Vagina (tissue), 2 donors: ENCODE measurements around the gene SH3RF1. TPM values are rescaled to one million over a fixed set of nuclear protein-coding genes. Genes with fewer than 3 reads are reported as not detected.

ENCODE experiments used
- DNase-seq, 2 donors: peaks; one replicate each; pipeline ENCODE4 v3.0.0-alpha.2; 2017; ENCODE audit errors: extremely low spot score in 2 of 2
- H3K27ac ChIP-seq: fragments of 200-600 bp; sonication (generic); one replicate; pipeline ENCODE4 v1.5.1; 2019
- H3K27me3 ChIP-seq: fragments of 200-600 bp; sonication (generic); one replicate; pipeline ENCODE4 v1.5.1; 2019
- H3K36me3 ChIP-seq, 2 donors: fragments of 200-600 bp; sonication (generic); one replicate each; pipeline ENCODE4 v1.5.1; 2017 to 2019
- H3K4me1 ChIP-seq: fragments of 200-600 bp; sonication (generic); one replicate; pipeline ENCODE4 v1.5.1; 2019
- H3K4me3 ChIP-seq, 2 donors: fragments of 200-600 bp; sonication (generic); 1 replicate in 1 of 2; 2 replicates in 1 of 2; pipeline ENCODE4 v1.5.1; 2016 to 2019
- H3K9me3 ChIP-seq: fragments of 200-600 bp; sonication (generic); one replicate; pipeline ENCODE4 v1.5.1; 2019
- POLR2A ChIP-seq, 2 donors: fragments of 450-650 bp; IDR thresholded peaks; one replicate each; pipeline ENCODE4 v1.6.1; 2017; ENCODE audit warnings: antibody characterized with exemption in 2 of 2, mild to moderate bottlenecking in 2 of 2, moderate library complexity in 2 of 2
- POLR2AphosphoS5 ChIP-seq, 2 donors: sonication (generic); formaldehyde crosslinking; IDR thresholded peaks; one replicate each; pipeline ENCODE4 v1.9.0; 2017; ENCODE audit warnings: antibody characterized with exemption in 2 of 2, mild to moderate bottlenecking in 2 of 2, low read depth in 1 of 2; ENCODE audit not compliant: insufficient read depth in 1 of 2
- intact Hi-C: fragments of 100-400 bp; cut with DNase I; formaldehyde crosslinking; loops from one replicate; pipeline ENCODE4 v1.15.1; 2023
- total RNA-seq: library from RNA; depleted of rRNA; stranded (reverse); fragments of >200 nt; gene quantifications from one replicate; pipeline ENCODE4 v1.2.3, GENCODE V29; 2016
- TF ChIP-seq, protein P1 (sequence below), 3 experiments: fragments of 450-650 bp in 2 of 3; fragments of 200-600 bp in 1 of 3; sonication (generic) in 1 of 3; IDR thresholded peaks; one replicate each; pipeline ENCODE4 v1.5.1; 2017 to 2019; ENCODE audit warnings: antibody characterized with exemption in 3 of 3, mild to moderate bottlenecking in 2 of 3, moderate library complexity in 2 of 3

SH3RF1 gene
- total RNA-seq, 1 donor from 2014 or later: 16.0 TPM

DNA sequence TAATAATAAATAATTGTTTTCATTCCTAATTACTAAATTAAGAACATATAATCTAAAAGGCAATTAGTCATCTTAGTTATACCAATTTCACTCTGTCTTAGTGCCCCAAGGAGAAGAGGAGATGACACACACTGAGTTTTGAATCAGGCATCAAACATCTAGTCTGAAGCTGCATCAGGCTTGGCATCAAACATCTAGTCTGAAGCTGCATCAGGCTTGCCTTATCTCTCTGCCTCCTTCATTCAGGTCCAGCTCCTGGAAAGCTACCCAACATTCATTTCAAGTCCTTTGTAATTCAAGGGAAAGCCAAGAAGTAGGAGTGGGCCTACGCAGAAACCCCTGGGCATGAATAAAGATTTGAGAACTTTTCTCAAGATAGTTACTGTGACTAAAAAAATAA, 62.2 kb downstream of the SH3RF1 start:
- no peak for DNase-seq
- Histone ChIP-seq H3K4me3 (no peak overlapping the region), H3K36me3 (no peaks in the 10 kb centered on the region), H3K27ac (no peak overlapping the region), H3K9me3 (no peaks in the 10 kb centered on the region), H3K27me3 (no peaks in the 10 kb centered on the region), H3K4me1 (peaks cover 20% of the 10 kb centered on the region)
- TF ChIP-seq POLR2AphosphoS5 (IDR thresholded peaks at IDR 0.05; ENCODE audit: insufficient read depth in 1 of 2, low read depth in 1 of 2): no peak
- TF ChIP-seq, protein P1, sequence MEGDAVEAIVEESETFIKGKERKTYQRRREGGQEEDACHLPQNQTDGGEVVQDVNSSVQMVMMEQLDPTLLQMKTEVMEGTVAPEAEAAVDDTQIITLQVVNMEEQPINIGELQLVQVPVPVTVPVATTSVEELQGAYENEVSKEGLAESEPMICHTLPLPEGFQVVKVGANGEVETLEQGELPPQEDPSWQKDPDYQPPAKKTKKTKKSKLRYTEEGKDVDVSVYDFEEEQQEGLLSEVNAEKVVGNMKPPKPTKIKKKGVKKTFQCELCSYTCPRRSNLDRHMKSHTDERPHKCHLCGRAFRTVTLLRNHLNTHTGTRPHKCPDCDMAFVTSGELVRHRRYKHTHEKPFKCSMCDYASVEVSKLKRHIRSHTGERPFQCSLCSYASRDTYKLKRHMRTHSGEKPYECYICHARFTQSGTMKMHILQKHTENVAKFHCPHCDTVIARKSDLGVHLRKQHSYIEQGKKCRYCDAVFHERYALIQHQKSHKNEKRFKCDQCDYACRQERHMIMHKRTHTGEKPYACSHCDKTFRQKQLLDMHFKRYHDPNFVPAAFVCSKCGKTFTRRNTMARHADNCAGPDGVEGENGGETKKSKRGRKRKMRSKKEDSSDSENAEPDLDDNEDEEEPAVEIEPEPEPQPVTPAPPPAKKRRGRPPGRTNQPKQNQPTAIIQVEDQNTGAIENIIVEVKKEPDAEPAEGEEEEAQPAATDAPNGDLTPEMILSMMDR (IDR thresholded peaks at IDR 0.05): no peak
- no peak for TF ChIP-seq POLR2A (IDR thresholded peaks at IDR 0.05)
- intact Hi-C loops: no loop called here

DNA sequence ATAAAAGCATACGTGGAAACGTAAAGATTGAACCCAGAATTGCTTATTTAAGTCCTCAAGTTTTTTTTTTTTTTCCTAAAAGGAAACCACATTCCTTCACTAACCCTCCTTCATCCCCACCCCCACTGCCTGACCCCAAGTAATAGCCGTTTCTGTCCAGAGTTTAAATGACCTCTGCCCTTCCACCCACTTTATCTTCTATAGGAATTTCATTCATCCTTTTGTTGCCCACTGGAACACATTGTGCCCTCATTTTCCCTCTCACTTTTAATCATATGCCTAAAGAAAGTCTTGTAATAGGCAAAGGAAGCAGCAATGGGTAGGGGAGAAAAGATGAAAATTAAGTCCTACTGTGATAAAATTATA, 62.7 kb downstream of the SH3RF1 start:
- H3K4me1 ChIP-seq: peaks cover 20% of the 10 kb centered on the region
- TF ChIP-seq, protein P1 (IDR thresholded peaks at IDR 0.05): no peak
- TF ChIP-seq POLR2A (IDR thresholded peaks at IDR 0.05) (no peak), POLR2AphosphoS5 (IDR thresholded peaks at IDR 0.05; ENCODE audit: insufficient read depth in 1 of 2, low read depth in 1 of 2) (no peak)

DNA sequence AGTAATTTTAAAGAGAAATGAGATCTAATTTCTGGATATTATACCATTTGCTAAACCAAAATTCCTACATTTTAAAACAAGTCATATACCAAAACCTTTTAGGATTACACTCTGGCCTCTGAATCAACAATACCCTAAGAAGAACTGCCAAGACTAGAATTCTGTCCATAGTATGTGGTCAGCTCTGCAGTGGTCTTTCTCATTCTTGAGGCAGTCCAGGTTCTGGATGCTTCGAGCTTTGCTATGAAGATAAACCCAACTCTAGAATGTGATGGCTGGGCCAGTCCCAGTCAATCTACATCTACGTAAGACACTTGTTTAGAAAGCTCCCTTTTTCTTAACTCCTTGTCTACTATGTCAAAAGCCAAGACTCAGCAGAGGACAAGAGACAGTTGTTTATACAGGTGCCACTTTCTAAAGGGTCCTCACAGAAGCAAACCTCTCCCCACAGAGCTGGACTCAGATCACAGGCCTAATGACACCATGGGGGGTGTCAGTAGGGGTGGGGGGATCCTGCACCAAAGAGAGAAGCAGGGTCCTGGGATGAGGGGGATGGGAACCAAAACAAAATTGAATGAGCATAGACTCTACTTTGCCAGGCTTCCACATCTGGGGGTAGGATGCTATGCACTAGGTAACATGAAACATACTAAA, 63.2 kb downstream of the SH3RF1 start:
- H3K27me3 ChIP-seq: no peaks in the 10 kb centered on the region
- TF ChIP-seq POLR2A (IDR thresholded peaks at IDR 0.05): no peak
- TF ChIP-seq, protein P1 (IDR thresholded peaks at IDR 0.05): no peak
- no peak for TF ChIP-seq POLR2AphosphoS5 (IDR thresholded peaks at IDR 0.05; ENCODE audit: insufficient read depth in 1 of 2, low read depth in 1 of 2)
- H3K27ac ChIP-seq: no peak overlapping the region
- intact Hi-C loops: no loop called here
- H3K9me3 ChIP-seq: no peaks in the 10 kb centered on the region
- no peak overlapping the region for H3K4me3 ChIP-seq
- peaks cover 20% of the 10 kb centered on the region for H3K4me1 ChIP-seq
- no peaks in the 10 kb centered on the region for H3K36me3 ChIP-seq
- DNase-seq: no peak

More for the DNA sequence above, 62.7 kb downstream of the SH3RF1 start:
- Histone ChIP-seq H3K27me3 (no peaks in the 10 kb centered on the region), H3K27ac (no peak overlapping the region), H3K4me3 (no peak overlapping the region), H3K9me3 (no peaks in the 10 kb centered on the region), H3K36me3 (no peaks in the 10 kb centered on the region)
- no peak for DNase-seq
- intact Hi-C loops: no loop called here

DNA sequence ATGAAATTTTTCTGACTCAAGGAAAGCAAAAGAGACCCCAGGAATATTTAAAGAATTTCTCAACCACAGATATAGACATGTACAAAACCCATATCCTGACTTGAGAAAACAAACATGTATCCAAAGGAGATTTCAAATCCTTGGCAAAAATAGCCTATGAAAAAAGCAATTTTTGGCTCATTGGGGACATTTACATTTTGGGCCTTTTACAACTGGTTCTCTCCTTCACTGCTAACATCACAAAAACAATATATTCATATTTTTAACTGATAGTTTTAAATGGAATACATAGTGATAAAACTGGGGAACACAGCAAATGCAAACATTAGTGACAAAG, 65.0 kb downstream of the SH3RF1 start:
- H3K36me3 ChIP-seq: no peaks in the 10 kb centered on the region
- intact Hi-C loops: no loop called here

More for the DNA sequence above, 65.0 kb downstream of the SH3RF1 start:
- no peak for DNase-seq
- Histone ChIP-seq H3K4me3 (no peak overlapping the region), H3K4me1 (peaks cover 34% of the 10 kb centered on the region), H3K27me3 (no peaks in the 10 kb centered on the region), H3K9me3 (no peaks in the 10 kb centered on the region), H3K27ac (no peak overlapping the region)
- TF ChIP-seq, protein P1 (IDR thresholded peaks at IDR 0.05): no peak
- TF ChIP-seq POLR2AphosphoS5 (IDR thresholded peaks at IDR 0.05; ENCODE audit: insufficient read depth in 1 of 2, low read depth in 1 of 2): no peak
- TF ChIP-seq POLR2A (IDR thresholded peaks at IDR 0.05): no peak
